DOHH2 (cell line): ENCODE results near the gene USP19.
A peak's percentile ranks its signal among the peaks of the same experiment; 100 is the strongest.

Source experiments
- H3F3A ChIP-seq: fragments of 200-600 bp; sonication (generic), shearing (Covaris generic); 2 replicates; pipeline ENCODE4 v1.6.0; 2016; ENCODE audit warnings: antibody characterized with exemption, mild to moderate bottlenecking; ENCODE audit not compliant: control insufficient read depth, insufficient read depth
- H3K27ac ChIP-seq: fragments of 200-600 bp; sonication (generic); 2 replicates; pipeline ENCODE4 v1.5.1; 2014; ENCODE audit warnings: low read depth, mild to moderate bottlenecking, low read length, moderate library complexity
- H3K27me3 ChIP-seq: fragments of 200-600 bp; sonication (generic); 2 replicates; pipeline ENCODE4 v1.6.1; 2014; ENCODE audit warnings: mild to moderate bottlenecking, low read length, mixed read lengths; ENCODE audit not compliant: control insufficient read depth
- H3K36me3 ChIP-seq: fragments of 200-600 bp; sonication (generic); 2 replicates; pipeline ENCODE4 v1.6.1; 2014; ENCODE audit warnings: mild to moderate bottlenecking, low read length, moderate library complexity, mixed read lengths; ENCODE audit not compliant: control insufficient read depth
- H3K4me1 ChIP-seq: fragments of 200-600 bp; sonication (generic); 2 replicates; pipeline ENCODE4 v1.6.1; 2014; ENCODE audit warnings: mild to moderate bottlenecking, low read length, mixed read lengths; ENCODE audit not compliant: control insufficient read depth
- H3K4me2 ChIP-seq: fragments of 200-600 bp; sonication (generic); 2 replicates; pipeline ENCODE4 v1.6.0; 2014; ENCODE audit warnings: mild to moderate bottlenecking, low read length, moderate library complexity
- H3K4me3 ChIP-seq: fragments of 200-600 bp; sonication (generic); 2 replicates; pipeline ENCODE4 v1.5.1; 2014; ENCODE audit warnings: mild to moderate bottlenecking, low read length, mixed read lengths
- H3K79me2 ChIP-seq: fragments of 200-600 bp; sonication (generic); 2 replicates; pipeline ENCODE4 v1.6.1; 2014; ENCODE audit warnings: mild to moderate bottlenecking, low read length, mixed read lengths; ENCODE audit not compliant: control insufficient read depth
- H3K9me2 ChIP-seq: fragments of 200-600 bp; sonication (generic); replicated peaks from 2 replicates; pipeline ENCODE4 v1.6.1; 2014; ENCODE audit warnings: mild to moderate bottlenecking, low read length, mixed read lengths; ENCODE audit not compliant: control insufficient read depth
- H3K9me3 ChIP-seq: fragments of 200-600 bp; sonication (generic); 2 replicates; pipeline ENCODE4 v1.6.1; 2014; ENCODE audit warnings: antibody characterized with exemption, low read length, mixed read lengths; ENCODE audit not compliant: control insufficient read depth, insufficient read depth
- H4K20me1 ChIP-seq: fragments of 200-600 bp; sonication (generic); 2 replicates; pipeline ENCODE4 v1.6.0; 2014; ENCODE audit warnings: low read depth, mild to moderate bottlenecking, antibody characterized with exemption, low read length, moderate library complexity; ENCODE audit not compliant: control insufficient read depth, insufficient read depth
- CTCF ChIP-seq: fragments of 200-600 bp; sonication (generic); IDR thresholded peaks from one replicate; pipeline ENCODE4 v1.5.1; 2014; ENCODE audit warnings: antibody characterized with exemption, mild to moderate bottlenecking, low read depth, low read length; ENCODE audit not compliant: poor library complexity, severe bottlenecking
- EZH2phosphoT487 ChIP-seq: fragments of 200-600 bp; sonication (generic); IDR thresholded peaks from 2 replicates; pipeline ENCODE4 v1.6.1; 2017; ENCODE audit warnings: borderline replicate concordance, mild to moderate bottlenecking, antibody characterized with exemption, low read length, moderate library complexity, mixed read lengths

Gene USP19

GRCh38 chr3:49121132-49121736 lies 611 bp upstream of the USP19 start:
- no peak for TF ChIP-seq CTCF
- TF ChIP-seq EZH2phosphoT487: no peak
- no peaks in the 10 kb centered on the region for H4K20me1 ChIP-seq

GRCh38 chr3:49120096-49120437 lies 556 bp downstream of the USP19 start:
- Histone ChIP-seq H4K20me1 (no peaks in the 10 kb centered on the region), H3K4me3 (peak overlapping the region; percentile 98), H3F3A (peaks cover 9% of the 10 kb centered on the region), H3K27ac (peak overlapping the region; percentile 73), H3K4me2 (peak overlapping the region; percentile 92), H3K9me3 (no peaks in the 10 kb centered on the region), H3K36me3 (peaks cover 48% of the 10 kb centered on the region), H3K9me2 (no peaks in the 10 kb centered on the region), H3K4me1 (peaks cover 18% of the 10 kb centered on the region), H3K27me3 (no peaks in the 10 kb centered on the region), H3K79me2 (peaks cover 19% of the 10 kb centered on the region)
- no peak for TF ChIP-seq CTCF
- TF ChIP-seq EZH2phosphoT487: no peak

More at GRCh38 chr3:49121132-49121736, 611 bp upstream of the USP19 start:
- H3F3A ChIP-seq: peaks cover 9% of the 10 kb centered on the region
- H3K79me2 ChIP-seq: peaks cover 19% of the 10 kb centered on the region
- peak overlapping the region; percentile 73 for H3K27ac ChIP-seq
- no peaks in the 10 kb centered on the region for H3K9me2 ChIP-seq
- peaks cover 18% of the 10 kb centered on the region for H3K4me1 ChIP-seq
- peaks cover 37% of the 10 kb centered on the region for H3K36me3 ChIP-seq
- no peaks in the 10 kb centered on the region for H3K9me3 ChIP-seq
- peak overlapping the region; percentile 92 for H3K4me2 ChIP-seq
- peak overlapping the region; percentile 98 for H3K4me3 ChIP-seq
- H3K27me3 ChIP-seq: no peaks in the 10 kb centered on the region

- Histone ChIP-seq H3K27me3 (no peaks in the 10 kb centered on the region), H3K4me3 (peak overlapping the region; percentile 98), H3K9me2 (no peaks in the 10 kb centered on the region), H3K36me3 (peaks cover 55% of the 10 kb centered on the region), H3F3A (peaks cover 9% of the 10 kb centered on the region), H3K79me2 (peaks cover 19% of the 10 kb centered on the region), H3K4me2 (peak overlapping the region; percentile 92), H3K27ac (peak overlapping the region; percentile 73), H3K9me3 (no peaks in the 10 kb centered on the region), H3K4me1 (peaks cover 18% of the 10 kb centered on the region), H4K20me1 (no peaks in the 10 kb centered on the region)
- no peak for TF ChIP-seq CTCF
- no peak for TF ChIP-seq EZH2phosphoT487
Observed at GRCh38 chr3:49119439-49119838, 1.2 kb downstream of the USP19 start.
